GM18951 (cell line): Measurements from ENCODE around the gene SLC39A11.
"Not testable (repeated sequence)": the region's sequence is repeated elsewhere in the genome, so short reads cannot be mapped to it uniquely, and the experiment has no call there.

Experiments used
- POLR2A ChIP-seq: IDR thresholded peaks from 4 replicates; pipeline ENCODE4 v1.6.1; 2011; ENCODE audit warnings: mild to moderate bottlenecking; ENCODE audit not compliant: insufficient read length, insufficient read depth; ENCODE audit errors: extremely low read depth
- in situ Hi-C: fragments of 300-500 bp; cut with MboI; formaldehyde crosslinking; loops from one replicate; pipeline ENCODE4 v1.12.0; 2022; ENCODE audit warnings: low sequenced_read_pairs, mixed read lengths, inconsistent platforms; ENCODE audit not compliant: unreplicated experiment

SLC39A11 gene

GRCh38 chr17:72797142-72797541 lies 295.3 kb downstream of the SLC39A11 start:
- in situ Hi-C loops: no loop called here
- TF ChIP-seq POLR2A: no peak

- TF ChIP-seq POLR2A: no peak
- in situ Hi-C loops: no loop called here
These were observed 296.5 kb downstream of the SLC39A11 start for GRCh38 chr17:72795941-72796340.

GRCh38 chr17:72794152-72794551 lies 298.3 kb downstream of the SLC39A11 start:
- no peak for TF ChIP-seq POLR2A
- in situ Hi-C loops: no loop called here

- in situ Hi-C loops: no loop called here
- TF ChIP-seq POLR2A: no peak
These were observed 299.7 kb downstream of the SLC39A11 start for GRCh38 chr17:72792771-72793170.

GRCh38 chr17:72790190-72790589 lies 302.3 kb downstream of the SLC39A11 start:
- no peak for TF ChIP-seq POLR2A
- in situ Hi-C loops: no loop called here

- in situ Hi-C loops: no loop called here
These were observed 302.8 kb downstream of the SLC39A11 start for GRCh38 chr17:72789711-72790110.

GRCh38 chr17:72788950-72789585 lies 303.4 kb downstream of the SLC39A11 start:
- in situ Hi-C loops: no loop called here
- TF ChIP-seq POLR2A: no peak

More at GRCh38 chr17:72789711-72790110, 302.8 kb downstream of the SLC39A11 start:
- TF ChIP-seq POLR2A: no peak

- in situ Hi-C loops: no loop called here
These were observed 306.3 kb downstream of the SLC39A11 start for GRCh38 chr17:72786209-72786608.

GRCh38 chr17:72782985-72783701 lies 309.3 kb downstream of the SLC39A11 start:
- in situ Hi-C loops: no loop called here
- no peak for TF ChIP-seq POLR2A

More at GRCh38 chr17:72786209-72786608, 306.3 kb downstream of the SLC39A11 start:
- no peak for TF ChIP-seq POLR2A

- in situ Hi-C loops: not testable (repeated sequence)
These were observed 310.1 kb downstream of the SLC39A11 start for GRCh38 chr17:72782437-72782836.

GRCh38 chr17:72778169-72779151 lies 314.0 kb downstream of the SLC39A11 start:
- in situ Hi-C loops: no loop called here
- no peak for TF ChIP-seq POLR2A

GRCh38 chr17:72775919-72776318 lies 316.6 kb downstream of the SLC39A11 start:
- in situ Hi-C loops: no loop called here
- no peak for TF ChIP-seq POLR2A

GRCh38 chr17:72775237-72775636 lies 317.3 kb downstream of the SLC39A11 start:
- in situ Hi-C loops: no loop called here
- no peak for TF ChIP-seq POLR2A

GRCh38 chr17:72774236-72774635 lies 318.3 kb downstream of the SLC39A11 start:
- no peak for TF ChIP-seq POLR2A
- in situ Hi-C loops: no loop called here

- in situ Hi-C loops: not testable (repeated sequence)
These were observed 319.3 kb downstream of the SLC39A11 start for GRCh38 chr17:72773225-72773624.
